Measurements from ENCODE around the gene PLXND1.

The PLXND1 gene

DNA sequence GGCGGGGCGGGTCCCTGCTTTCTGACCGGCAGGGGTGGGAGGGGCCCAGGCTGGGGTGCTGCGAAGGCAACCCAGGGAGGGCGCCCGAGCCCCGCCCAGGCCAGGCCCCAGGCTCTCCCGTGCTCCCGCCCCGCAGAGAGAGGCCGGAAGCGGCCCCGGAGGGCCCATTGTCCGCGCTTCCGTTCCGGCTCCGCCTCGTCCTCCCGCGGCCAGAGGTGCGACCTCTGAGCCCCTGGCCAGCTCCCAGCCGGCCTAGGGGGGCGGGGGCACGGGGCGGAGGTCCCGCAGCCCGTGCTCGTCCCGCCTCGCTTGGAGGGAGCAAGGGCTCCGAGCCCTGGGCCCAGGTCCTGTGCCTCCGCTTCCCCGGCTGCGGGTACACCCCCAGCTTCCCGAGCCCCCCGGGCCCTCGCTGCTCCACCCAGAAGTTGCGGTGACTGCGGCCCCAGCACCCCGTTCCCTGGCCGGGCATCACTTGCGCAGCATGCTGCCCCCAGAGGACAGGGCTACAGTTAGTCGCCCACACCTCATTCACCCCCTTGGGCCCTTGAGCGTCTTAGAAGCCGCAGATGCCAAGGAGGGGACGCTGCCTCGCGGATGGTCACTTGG lies 20.4 kb upstream of the PLXND1 start:
- peak; percentile 88 for DNase-seq (ENCODE audit: low read depth, low spot score)

DNA sequence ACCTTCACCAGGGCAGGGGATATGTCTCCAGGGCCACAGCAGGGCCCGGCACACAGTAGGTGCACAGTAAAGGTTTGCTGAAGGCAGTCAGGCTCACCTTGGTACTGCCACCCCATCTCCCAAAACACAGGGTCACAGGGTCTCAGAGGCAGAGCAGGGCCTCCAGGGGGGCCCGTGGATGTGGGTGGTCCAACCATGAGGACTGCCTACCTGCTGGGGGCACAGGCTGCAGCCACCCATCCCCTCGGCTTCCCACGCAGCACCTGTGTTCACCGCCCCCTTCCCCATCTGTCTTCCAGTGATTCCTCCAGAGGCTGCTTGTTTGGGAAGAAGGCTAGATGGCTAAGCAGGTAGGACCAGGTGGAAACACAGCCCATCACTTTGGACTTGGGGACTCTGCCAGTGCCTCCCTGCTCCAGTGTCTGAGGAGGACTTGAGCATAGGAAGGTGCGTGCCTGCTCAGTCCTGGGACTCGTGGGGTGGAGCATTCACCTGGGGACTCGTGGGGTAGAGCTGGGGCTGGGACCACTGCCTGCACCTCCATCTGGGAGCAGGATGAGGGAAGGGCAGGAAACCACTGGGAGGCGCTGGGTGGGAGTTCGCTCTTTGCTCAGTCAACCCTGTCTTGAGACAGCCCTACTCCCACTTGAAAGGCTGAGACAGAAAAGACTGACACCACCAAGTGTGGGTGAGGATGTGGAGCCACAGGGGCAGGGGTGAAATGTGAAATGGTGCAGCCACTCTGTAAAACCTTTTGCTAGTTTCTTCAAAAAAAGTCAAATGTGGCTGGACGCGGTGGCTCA lies 18.8 kb upstream of the PLXND1 start:
- DNase-seq (ENCODE audit: low read depth, low spot score) = no peak

DNA sequence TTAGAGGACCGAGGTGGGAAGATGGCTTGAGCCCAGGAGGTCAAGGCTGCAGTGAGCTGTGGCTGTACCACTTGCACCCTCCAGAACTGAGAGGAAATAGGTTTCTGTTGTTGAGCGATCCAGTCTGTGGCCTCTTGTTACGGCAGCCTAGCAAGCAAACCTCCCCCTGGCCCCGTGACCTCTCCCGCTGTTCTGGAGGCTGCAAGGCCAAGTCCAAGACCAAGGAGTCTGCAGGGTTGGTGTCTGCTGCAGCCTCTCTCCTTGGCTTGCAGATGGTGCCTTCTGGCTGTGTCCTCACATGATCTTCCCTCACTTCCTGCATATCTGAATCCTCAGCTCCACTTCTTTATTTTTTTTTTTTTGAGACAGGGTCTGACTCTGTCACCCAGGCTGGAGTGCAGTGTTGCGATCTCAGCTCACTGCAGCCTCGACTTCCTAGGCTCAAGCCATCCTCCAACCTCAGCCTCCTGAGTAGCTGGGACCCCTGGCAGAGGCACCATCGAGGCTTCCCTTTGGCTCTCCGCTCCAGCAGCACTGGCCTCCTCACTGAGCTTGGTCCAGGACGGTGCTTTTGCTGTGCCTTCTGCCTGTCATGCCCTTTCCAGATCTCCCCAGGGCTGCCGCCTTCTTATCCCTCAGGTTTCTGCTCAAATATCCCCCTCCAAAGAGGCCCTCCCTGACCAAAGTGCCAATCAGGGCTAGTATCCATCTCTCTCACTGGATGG lies 18.0 kb upstream of the PLXND1 start:
- no peak for DNase-seq (ENCODE audit: low read depth, low spot score)

DNA sequence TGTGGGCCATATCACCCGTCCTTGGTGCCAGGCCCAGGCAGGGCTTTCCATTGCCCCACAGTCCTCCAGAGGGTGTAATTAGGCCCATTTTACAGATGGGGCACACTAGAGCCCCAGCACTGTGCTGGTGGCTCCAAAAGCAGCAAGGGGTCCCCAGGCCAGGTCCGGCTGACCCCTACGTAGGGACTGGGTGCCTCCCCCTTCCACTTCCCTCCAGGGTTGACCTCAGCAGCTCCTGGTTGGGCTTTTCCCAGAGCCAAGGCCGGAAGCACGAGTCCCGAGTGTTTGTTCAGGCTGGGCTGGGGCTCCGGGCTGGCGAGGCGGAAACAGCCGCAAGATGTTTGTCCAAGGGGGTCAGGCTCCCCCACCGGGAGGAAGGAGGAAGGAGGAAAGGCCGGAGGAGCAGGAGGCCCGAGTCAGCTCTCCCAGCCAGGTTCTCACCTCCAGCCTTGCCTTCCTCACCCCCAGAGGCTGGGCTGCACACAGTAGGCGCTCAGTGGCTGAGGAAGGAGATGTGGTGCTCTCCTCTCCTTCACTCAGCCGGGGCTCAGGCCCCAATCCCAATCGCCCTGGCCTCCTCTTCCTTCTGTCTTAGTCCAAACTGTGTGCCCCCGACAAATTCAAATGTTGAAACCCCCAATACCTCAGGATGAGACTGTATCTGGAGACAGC lies 17.1 kb upstream of the PLXND1 start:
- no peak for DNase-seq (ENCODE audit: low read depth, low spot score)

DNA sequence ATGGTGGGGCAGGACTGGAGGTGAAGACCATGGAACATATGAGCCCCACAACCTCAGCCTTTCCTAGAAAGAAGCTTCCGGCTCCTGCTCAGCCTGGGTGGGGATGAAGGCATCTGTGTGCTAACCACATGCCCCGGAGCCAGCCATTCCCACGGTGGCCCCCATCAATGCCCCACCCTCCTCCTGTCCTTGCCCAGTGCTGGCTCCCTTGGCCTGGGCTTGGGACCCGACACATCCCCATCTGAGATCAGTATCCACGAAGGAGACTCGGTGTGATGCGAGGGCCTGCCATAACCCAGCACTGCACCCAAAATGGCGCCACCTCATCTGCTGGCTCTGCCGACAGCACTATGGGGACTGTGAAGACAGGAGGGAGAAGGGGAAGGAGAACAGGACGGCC lies 16.5 kb upstream of the PLXND1 start:
- DNase-seq (ENCODE audit: low read depth, low spot score) = no peak

DNA sequence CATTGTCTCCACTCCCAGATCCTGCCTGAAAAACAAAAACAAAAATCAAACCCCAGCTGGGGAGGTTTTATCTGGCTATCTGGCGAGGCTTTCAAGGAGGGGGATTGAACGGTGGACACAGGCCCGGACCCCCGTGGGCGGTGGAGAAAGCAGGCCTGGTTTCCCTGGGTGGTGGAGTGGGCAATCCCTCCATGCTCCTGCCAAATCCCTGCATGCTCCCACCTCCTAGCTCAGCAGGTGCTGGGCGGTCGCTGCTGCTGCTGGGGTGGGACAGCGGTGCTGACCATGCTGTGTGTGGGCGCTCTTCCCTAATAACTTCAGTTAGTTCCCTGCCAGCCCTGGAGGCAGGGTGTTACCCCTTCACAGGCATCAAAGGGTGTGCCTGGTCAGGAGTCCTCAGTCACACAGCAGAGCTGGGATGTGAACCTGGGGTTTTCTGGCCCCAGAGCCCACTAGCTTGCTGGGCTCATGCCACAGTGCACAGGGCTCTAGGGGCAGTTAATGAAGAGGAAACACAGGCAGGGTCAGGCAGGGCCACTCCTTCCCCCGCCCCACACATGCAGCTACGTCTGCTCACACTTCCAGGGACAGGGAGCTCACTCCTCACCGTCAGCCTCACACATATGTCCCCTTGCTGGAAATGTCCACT lies 15.9 kb upstream of the PLXND1 start:
- DNase-seq (ENCODE audit: low read depth, low spot score) = no peak

DNA sequence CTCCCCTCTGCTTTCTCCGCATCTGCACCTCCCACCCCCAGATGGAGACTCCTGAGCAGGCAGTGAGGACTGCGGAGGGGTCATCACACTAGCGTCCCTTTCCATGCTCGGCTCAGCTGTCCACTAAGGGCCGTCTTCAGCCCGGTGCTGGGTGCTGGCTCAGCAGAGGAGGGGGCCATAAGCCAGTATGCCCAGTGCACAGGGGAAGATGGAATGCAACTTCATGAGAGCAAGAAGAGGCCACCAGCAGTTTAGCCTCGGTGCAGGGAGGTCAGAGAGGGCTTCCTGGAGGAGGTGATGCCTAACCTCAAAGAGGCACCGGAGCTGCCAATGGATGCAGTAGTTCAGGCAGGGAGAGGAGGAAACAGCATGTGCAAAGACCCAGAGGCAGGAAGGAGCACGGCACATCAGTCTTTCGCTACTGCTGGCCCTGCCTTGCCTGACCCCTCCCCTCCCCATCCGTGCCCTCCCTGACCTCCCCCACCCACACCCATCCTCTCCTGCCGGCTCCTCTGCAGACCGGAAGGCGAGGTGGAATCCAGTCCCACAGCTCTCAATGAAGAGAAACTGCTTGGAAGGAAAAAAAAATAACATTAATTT lies 15.2 kb upstream of the PLXND1 start:
- DNase-seq (ENCODE audit: low read depth, low spot score) = no peak

DNA sequence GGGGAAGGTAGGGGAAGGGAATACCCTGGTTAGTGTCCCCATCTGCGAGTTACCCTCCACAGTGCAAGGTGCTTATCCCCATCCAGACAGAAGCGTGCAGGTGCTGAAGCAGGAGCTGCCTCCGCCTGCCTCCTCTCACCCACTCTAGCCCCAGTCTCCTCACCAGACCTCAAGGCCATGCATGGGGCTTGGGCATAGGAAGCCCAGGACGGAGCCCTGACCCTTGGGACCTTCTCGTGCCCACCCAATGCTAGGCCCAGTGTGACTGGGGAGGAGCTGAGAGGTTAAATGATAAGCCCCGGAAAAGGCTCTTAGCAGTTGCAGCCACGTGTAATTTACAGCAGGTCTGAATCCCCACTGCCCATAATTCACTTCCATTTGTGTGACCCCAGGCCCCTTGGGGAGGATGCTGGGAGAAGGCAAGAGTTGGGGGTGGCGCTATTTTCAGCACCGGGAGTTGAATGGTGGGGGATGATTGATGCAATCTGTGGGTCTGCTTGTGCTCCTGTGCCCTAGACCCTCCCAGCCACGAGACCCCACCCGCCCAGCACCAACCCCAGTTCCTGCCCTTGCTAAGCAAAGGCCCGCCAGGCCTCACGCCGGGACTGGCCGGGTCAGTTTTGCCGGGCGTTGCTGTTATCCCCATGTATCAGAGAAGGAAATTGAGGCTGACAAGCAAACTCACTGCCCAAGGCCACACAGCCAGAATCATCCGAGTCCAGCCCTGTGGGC lies 14.5 kb upstream of the PLXND1 start:
- no peak for DNase-seq (ENCODE audit: low read depth, low spot score)

DNA sequence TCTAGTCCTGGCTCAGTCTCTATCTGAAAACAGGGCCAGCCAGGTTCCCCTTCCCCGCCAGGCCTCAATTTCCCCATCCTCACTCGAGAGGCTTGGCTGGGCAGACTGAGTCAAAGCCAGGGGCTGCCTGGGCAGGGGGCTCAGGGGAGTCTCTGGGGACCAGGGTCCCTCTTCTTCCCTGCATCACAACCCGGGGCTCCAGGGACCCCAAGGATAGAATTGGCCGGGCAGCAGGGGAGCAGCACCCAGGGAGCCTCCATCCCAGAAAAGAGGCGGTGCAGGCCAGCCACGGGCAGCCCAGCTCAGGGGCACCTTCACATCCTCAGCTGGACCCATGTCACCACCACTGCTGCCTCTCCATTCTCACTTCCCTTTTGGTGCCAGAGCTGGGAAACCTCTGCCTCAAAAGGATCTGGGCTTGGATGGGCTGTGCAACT lies 13.3 kb upstream of the PLXND1 start:
- no peak for DNase-seq (ENCODE audit: low read depth, low spot score)

DNA sequence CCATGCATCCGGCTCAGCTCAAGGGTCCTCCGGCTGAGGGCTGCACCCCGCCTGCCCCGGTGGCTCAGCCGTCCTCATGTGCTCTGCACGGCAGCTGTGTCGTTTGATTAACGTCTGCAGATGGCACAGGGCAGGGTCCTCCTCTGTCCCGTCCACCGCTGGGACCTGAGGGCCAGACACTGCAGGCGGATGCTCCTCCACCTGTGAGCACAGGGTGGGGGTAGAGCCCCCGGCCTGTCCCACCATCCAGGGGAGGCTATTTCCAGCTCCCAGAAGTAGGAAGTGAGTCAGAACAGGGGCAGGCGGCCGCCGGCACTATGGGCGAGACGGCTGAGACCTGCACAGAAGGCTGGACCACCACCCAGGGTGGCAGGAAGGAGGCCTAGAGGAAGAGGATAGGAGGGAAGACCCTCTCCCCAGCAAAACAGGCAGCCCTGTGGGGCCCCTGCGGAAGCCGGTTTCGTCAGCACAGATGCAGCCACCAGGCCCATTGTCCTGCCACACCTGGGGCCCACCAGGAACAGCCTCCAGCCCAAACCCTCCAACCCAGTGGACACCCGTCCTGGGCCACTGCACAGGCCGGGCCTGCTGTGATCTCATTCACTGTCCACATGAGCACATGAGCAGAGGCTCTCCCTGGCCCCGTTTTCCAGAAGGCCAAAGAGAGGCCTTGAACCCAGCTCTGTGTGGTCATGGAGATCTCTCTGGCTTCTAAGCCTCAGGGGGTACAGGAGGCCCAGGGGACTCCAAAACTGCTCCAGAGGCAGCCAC lies 12.6 kb upstream of the PLXND1 start:
- DNase-seq (ENCODE audit: low read depth, low spot score) = no peak

DNA sequence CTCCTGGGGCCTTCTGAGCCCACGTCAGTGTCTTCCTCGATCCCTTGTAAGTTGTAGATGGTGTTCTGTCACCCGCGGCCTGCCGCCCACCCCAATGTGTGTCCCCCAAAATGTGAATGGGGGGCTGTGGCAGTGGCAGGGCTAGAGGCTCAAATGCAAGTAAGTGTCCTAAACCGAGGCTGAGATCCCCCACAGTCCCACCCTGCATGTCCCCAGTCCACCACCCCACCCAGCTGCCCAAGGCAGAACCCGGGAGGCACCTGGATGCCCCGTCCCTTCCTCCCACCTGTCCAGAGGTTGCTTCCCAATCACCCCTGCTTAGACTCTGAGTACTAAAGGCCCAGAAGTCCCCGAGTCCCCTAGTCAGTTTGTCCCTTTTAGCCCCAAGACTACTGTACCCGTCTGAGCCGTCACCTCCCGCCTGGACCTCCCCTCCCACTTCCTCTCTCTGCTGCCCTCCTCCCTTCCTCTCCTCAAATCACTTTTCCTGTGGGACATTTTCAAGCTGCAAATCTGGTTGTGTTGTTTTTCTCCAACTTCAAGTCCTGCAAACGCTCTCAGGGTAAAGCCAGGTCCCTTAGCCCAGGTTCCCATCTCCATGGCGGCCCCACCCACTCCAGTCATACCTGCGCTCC lies 11.8 kb upstream of the PLXND1 start:
- no peak for DNase-seq (ENCODE audit: low read depth, low spot score)

DNA sequence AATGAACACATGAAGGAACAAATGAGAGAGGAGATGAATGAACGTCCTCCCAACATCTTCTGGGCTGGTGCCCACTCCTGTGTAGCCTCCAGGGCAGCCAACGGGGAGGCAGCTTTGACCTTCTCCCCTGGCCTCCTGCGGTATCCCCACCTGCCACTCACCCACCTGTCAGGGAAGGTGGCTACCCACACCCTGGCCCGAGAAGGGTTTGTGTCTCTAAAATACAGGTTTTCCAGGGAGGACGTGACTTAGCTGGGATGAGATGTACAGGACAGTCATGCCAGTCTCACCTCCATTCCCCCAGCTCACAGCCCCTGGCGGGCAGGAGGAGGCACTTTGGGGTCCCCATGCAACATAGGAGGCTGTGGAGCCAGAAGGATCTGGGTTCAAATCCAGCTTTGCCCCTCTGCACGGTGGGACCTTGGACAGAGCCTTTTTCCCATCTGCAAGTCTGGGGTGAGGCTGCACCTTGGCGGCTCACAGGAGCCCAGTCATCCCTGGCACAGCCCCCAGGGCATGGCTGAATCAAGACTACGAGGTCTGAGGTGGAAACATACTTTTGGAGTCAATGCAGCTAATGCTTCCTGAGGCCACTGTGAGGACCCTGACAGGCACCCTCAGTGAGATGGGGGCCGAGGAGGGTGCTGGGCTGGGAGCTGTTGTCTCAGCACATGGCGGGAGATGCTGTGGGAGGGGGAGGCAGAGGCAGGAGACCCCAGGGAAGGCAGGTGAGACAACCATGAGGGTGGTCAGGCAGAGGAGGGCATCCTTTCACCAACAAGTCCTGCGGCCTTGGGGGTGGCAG lies 11.1 kb upstream of the PLXND1 start:
- no peak for DNase-seq (ENCODE audit: low read depth, low spot score)

DNA sequence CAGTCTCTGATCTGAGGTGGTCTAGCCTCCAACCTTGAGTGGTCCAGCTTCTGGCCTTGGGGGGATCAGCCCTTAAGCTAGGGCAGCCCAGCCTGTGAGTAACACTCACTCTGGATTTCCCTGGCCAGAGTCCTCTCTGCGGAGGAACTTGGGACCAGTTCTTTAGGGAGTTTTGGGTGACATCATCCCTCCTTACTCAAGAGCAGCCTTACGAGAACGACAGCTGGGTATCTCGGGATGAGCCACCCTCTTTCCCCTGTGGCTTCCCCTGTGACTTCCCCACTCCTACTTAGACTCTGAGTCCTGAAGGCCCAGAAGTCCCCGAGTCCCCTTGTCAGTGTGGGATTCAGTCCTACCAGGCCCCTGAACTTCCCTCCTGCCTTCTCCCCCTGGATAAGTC lies 10.2 kb upstream of the PLXND1 start:
- DNase-seq (ENCODE audit: low read depth, low spot score) = no peak

DNA sequence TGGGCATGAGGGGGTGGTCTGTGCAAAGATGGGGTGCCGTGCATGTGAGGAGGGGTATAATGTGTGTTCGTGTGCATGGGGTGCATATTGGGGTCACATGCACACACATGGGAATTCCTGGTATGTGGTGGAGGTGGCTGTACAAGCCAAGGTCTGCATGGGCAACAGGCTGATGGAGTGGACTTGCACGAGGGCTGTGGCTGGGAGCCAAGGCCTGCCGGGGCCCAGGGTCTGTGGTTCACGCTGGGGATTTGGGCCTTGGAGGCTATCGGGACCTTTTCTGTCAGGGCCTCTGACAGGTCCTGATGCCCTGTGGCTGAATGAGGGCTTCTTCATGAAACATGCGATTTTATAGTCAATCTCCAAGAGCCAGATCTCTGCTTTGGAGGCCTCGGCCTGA lies 9.8 kb upstream of the PLXND1 start:
- DNase-seq (ENCODE audit: low read depth, low spot score) = no peak

DNA sequence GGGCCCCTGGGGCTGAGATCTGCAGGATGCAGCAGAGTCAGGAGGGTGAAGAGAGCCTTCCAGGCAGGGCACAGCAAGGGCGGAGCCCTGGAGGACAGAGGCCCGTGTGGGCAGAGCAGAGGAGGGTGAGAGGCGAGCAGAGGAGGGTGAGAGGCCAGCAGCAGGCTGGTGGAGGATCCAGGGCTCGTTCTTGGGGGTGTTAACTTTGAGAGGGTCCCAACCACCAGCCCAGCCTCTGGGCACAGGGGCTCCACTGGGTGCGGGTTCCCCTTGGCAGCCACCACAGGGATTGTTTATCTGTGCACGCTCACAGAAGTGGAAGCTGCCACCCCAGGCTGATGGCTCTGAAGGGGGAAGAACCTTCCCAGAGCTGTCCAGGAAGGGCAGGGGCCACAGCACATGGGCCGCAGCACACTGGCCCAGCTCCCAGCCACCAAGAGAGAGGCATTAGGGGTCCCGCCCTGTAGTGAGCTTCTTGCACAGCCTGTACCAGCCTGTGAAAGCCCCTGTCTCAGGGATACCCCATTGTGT lies 9.3 kb upstream of the PLXND1 start:
- no peak for DNase-seq (ENCODE audit: low read depth, low spot score)

DNA sequence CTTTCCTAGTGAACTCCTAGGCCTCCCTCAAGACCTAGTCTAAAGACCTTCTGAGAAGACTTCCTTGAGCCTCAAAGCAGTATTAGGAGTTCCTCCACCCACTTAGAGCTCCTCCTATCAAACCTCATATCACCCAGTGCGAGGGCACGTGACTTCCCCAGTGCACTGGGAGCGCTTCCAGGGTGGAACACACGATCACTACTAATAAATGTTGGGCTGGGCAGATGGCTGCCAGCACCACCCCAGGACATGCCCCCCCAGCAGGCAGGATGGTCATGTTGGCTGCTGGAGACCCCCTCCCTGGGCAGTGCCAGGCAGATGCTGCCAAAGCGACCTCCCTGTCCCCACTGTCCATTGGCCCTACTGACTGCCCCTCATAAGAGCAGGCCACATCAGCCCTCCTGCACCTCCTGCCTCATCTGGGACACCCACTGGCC lies 8.5 kb upstream of the PLXND1 start:
- no peak for DNase-seq (ENCODE audit: low read depth, low spot score)

DNA sequence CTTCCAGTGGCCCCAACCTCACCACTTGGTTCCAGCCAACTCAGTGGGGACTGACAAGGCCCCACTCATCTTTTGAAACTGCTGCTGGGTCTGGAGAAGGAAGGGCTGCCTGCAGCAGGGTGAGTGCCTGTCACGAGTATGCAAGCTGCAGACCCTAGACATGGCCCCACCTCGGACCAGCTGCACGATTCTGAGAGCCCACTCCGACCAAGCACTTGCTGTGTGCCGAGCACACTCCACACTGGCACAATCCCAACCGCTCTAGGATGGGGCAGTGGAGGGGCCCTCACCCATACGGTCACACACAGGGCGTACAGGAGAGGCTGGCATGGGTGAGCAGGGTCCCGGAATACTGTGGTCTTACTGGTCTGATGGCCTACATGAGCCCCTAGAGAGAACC lies 8.0 kb upstream of the PLXND1 start:
- DNase-seq (ENCODE audit: low read depth, low spot score) = no peak

DNA sequence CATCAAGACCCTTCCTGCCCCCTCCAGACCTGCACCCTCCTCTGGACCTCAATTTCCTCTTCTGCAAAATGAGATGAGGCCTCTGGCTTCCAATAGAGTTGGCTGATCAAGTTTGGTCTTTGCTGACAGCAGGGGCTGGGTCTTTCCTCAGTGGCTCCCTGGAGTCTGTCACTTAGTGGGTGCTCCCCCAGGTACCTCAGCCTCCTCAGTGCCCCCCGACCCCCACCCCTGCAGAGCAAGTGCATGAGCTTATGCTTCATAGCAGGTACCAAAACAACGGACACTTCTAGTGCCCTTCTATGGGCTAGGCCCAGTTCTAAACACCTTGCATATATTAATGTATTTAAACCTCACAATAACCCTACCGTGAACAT lies 6.9 kb upstream of the PLXND1 start:
- DNase-seq (ENCODE audit: low read depth, low spot score) = no peak

All from astrocyte of the hippocampus (primary cell).